NT2/D1 (cell line): Measurements from ENCODE around the gene NSUN3.

Experiments used
- SUZ12 ChIP-seq: IDR thresholded peaks from 2 replicates; pipeline ENCODE4 v1.6.1; 2011; ENCODE audit not compliant: insufficient read length, insufficient read depth; ENCODE audit errors: extremely low read depth
- YY1 ChIP-seq: IDR thresholded peaks from 2 replicates; pipeline ENCODE4 v1.6.1; 2011; ENCODE audit not compliant: insufficient read length, insufficient read depth
- ZNF274 ChIP-seq: IDR thresholded peaks from 2 replicates; pipeline ENCODE4 v1.6.1; 2011; ENCODE audit warnings: mild to moderate bottlenecking, low read depth, low read length

DNA sequence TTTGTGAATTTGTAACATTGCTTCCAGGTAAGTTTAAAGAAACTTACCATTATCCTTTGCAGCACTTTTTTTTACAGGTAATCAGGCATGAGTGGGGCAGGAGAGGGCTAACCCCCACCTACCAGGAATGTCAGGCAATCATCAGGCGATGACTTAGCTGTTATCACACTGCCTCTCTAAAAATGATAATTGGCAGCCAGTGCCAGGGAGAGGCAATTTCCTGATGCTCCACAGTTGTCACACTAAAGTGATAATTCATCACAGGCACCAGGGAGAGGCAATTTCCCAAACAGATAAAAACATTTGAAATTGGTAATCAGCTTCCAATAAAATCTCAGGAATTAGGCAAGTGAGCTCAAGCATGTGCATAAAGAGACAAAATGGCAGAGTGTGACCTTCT is 26.3 kb downstream of the NSUN3 start:
- no peak for TF ChIP-seq SUZ12
- TF ChIP-seq ZNF274 = no peak
- TF ChIP-seq YY1 = no peak
